Measurements from ENCODE around the gene OSBPL10. TPM values are rescaled to one million over a fixed set of nuclear protein-coding genes. Genes with fewer than 3 reads are reported as not detected.

Gene OSBPL10
- total RNA-seq, 4 donors from 2014 or later = 7.9 to 25.5 (median 11.8) TPM

DNA sequence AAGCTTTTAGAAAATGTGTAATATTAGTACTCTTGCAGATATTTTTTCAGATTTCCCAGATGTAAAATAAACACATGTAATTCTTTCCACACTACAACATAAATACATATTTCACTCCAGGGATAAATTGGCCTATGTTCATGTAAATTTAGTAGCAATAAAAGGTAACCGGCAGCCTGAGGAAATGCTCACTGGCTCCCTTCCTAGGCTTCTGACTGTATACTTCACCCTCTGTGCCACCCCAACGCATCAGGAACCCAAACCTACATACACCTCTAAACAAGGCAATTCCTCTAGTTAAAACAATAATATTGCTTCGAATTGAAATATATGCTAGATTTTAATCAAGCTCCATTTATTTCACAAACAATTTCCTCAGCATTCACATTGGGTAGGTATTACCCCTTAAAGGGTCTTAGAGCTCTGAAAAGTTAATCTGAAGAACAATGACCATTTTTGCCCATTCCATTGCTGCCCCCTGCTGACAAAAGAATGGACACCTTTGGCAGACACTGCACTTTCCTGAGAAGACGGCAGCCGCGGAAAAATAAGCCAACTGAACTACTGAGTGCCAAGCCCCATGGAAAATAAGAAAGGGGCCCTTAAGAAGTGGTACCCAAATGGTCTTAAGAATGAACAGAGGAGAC is 212.5 kb downstream of the OSBPL10 start:
- Histone ChIP-seq H3K36me3 (no peaks in the 10 kb centered on the region), H3K4me1 (peaks cover 0 to 13% (median 3%) of the 10 kb centered on the region in 3 donors), H3K4me3 (no peak overlapping the region), H3K9me3 (no peaks in the 10 kb centered on the region), H3K27me3 (no peaks in the 10 kb centered on the region), H3K27ac (no peak overlapping the region)
- WGBS, 2 donors (ENCODE audit: low coverage in 1 of 2) = 26 to 35% methylated on average over 6 of the region's 6 CpGs
- TF ChIP-seq, protein P1, sequence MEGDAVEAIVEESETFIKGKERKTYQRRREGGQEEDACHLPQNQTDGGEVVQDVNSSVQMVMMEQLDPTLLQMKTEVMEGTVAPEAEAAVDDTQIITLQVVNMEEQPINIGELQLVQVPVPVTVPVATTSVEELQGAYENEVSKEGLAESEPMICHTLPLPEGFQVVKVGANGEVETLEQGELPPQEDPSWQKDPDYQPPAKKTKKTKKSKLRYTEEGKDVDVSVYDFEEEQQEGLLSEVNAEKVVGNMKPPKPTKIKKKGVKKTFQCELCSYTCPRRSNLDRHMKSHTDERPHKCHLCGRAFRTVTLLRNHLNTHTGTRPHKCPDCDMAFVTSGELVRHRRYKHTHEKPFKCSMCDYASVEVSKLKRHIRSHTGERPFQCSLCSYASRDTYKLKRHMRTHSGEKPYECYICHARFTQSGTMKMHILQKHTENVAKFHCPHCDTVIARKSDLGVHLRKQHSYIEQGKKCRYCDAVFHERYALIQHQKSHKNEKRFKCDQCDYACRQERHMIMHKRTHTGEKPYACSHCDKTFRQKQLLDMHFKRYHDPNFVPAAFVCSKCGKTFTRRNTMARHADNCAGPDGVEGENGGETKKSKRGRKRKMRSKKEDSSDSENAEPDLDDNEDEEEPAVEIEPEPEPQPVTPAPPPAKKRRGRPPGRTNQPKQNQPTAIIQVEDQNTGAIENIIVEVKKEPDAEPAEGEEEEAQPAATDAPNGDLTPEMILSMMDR (IDR thresholded peaks at IDR 0.05) = peak; percentile 50 to 69 (median 57)
- TF ChIP-seq POLR2AphosphoS5 (IDR thresholded peaks at IDR 0.05) = no peak
- ATAC-seq = peak; percentile 51

DNA sequence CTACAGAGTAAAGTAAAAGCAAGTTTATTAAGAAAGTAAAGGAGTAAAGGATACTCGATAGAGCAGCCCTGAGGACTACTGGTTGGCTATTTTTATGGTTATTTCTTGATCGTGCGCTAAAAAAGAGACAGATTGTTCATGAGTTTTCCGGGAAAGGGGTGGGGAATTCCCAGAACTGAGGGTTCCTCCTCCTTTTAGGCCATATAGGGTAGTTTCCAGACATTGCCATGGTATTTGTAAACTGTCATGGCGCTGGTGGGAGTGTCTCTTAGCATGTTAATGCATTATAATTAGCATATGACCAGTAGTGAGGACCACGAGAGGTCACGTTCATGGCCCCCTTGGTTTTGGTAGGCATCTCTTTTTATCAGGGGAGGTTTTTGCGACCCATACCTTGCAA is 213.1 kb downstream of the OSBPL10 start:
- Histone ChIP-seq H3K9me3 (no peaks in the 10 kb centered on the region), H3K4me1 (peaks cover 0 to 13% (median 3%) of the 10 kb centered on the region in 3 donors), H3K36me3 (no peaks in the 10 kb centered on the region), H3K27me3 (no peaks in the 10 kb centered on the region), H3K4me3 (no peak overlapping the region), H3K27ac (no peak overlapping the region)
- no peak for ATAC-seq
- TF ChIP-seq EP300 (IDR thresholded peaks at IDR 0.05) (no peak), POLR2A (IDR thresholded peaks at IDR 0.05) (no peak), POLR2AphosphoS5 (IDR thresholded peaks at IDR 0.05) (no peak)
- TF ChIP-seq, protein P1 (IDR thresholded peaks at IDR 0.05) = no peak
- 87 to 89% methylated on average over 5 to 8 of the region's 8 CpGs for WGBS, 2 donors (ENCODE audit: low coverage in 1 of 2)

DNA sequence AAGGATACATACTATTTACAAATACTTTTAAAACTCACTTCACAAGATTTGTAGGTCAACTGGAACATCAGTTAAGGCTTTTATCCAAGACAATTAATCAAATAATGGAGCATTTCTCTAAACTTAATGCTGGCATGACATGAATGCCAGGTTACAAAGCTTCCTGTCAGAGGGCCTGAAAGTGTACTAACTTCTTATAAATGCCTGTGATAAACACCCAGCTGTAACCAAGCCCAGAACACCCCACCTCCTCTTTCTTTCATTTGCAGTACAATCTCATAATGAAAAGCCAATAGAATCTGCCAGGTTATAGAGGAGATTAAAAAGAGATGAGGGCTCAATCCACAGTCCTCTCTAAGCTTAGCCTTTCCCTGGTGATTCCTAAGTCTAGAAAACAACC is 214.4 kb downstream of the OSBPL10 start:
- Histone ChIP-seq H3K36me3 (no peaks in the 10 kb centered on the region), H3K27me3 (no peaks in the 10 kb centered on the region), H3K9me3 (no peaks in the 10 kb centered on the region), H3K27ac (no peak overlapping the region), H3K4me3 (no peak overlapping the region), H3K4me1 (peaks cover 0 to 13% (median 3%) of the 10 kb centered on the region in 3 donors)
- no peak for ATAC-seq
- no peak for TF ChIP-seq POLR2AphosphoS5 (IDR thresholded peaks at IDR 0.05)
- TF ChIP-seq, protein P1 (IDR thresholded peaks at IDR 0.05) = no peak
- no peak for TF ChIP-seq POLR2A (IDR thresholded peaks at IDR 0.05)
- no peak for TF ChIP-seq EP300 (IDR thresholded peaks at IDR 0.05)

DNA sequence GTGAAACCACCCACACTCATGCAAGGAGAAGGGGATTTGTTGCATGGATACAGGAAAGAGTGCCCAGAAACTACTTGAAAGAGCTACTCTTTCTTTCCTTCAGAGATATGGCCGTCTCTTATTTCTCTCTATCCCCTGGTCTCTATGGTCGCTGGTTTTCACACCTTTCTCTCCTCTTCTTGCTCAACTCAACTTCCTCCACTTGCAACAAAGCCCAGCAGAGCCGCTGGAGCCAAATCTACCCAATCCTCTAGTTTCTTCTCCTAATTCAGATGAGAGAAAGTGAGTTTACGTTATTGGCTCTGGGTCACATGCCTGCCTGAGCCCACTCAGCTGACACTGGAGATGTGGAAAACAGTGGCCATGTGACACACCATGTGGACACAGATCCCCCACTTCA is 215.2 kb downstream of the OSBPL10 start:
- H3K27ac ChIP-seq = no peak overlapping the region
- 88 to 97% methylated on average over 3 of the region's 4 CpGs for WGBS, 2 donors (ENCODE audit: low coverage in 1 of 2)
- peaks cover 0 to 13% (median 3%) of the 10 kb centered on the region in 3 donors for H3K4me1 ChIP-seq
- H3K27me3 ChIP-seq = no peaks in the 10 kb centered on the region
- no peaks in the 10 kb centered on the region for H3K9me3 ChIP-seq
- H3K36me3 ChIP-seq = no peaks in the 10 kb centered on the region
- no peak for TF ChIP-seq EP300 (IDR thresholded peaks at IDR 0.05)
- TF ChIP-seq POLR2AphosphoS5 (IDR thresholded peaks at IDR 0.05) = no peak
- TF ChIP-seq, protein P1 (IDR thresholded peaks at IDR 0.05) = no peak
- TF ChIP-seq POLR2A (IDR thresholded peaks at IDR 0.05) = no peak
- H3K4me3 ChIP-seq = no peak overlapping the region
- no peak for ATAC-seq

DNA sequence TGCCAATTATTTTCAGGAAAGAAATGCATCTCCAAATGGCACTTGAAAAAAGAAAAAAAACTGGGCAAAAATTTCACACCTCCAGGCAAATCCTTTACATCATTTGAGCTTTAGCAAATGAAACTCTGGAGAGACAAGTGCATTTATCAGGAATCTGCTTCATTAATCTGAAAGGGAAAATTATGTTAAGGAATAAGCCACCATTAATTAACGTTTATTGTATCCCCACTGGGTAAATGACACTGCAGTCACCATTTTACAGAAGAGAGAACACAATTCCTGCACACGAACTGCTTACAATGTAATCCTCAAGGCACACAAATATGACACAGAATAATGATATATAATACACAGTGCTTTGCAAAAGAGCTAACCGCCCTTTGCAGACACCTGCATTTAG is 217.3 kb downstream of the OSBPL10 start:
- TF ChIP-seq POLR2A (IDR thresholded peaks at IDR 0.05) (no peak), POLR2AphosphoS5 (IDR thresholded peaks at IDR 0.05) (no peak), EP300 (IDR thresholded peaks at IDR 0.05) (no peak)
- TF ChIP-seq, protein P1 (IDR thresholded peaks at IDR 0.05) = no peak
- Histone ChIP-seq H3K9me3 (no peaks in the 10 kb centered on the region), H3K4me1 (peaks cover 0 to 9% (median 0%) of the 10 kb centered on the region in 3 donors), H3K36me3 (no peaks in the 10 kb centered on the region), H3K27ac (no peak overlapping the region), H3K4me3 (no peak overlapping the region), H3K27me3 (no peaks in the 10 kb centered on the region)
- no peak for ATAC-seq
- WGBS, 2 donors (ENCODE audit: low coverage in 1 of 2) = 80 to 90% methylated on average over 2 to 3 of the region's 3 CpGs
